ENCODE measurements around the gene PLAU. TPM values are rescaled to one million over a fixed set of nuclear protein-coding genes. Genes with fewer than 3 reads are reported as not detected.

PLAU gene
- total and polyA plus RNA-seq, 2 of the 13 experiments (the other 11 are each of a cell fraction or from before 2014, with no cell fraction given) = 0.45 to 11.2 TPM

- TF ChIP-seq XRCC5 (optimal IDR thresholded peaks at IDR 0.05; ENCODE audit: low read length) = peak; percentile 21
- TF ChIP-seq PITX1 (CRISPR knock-in tag; IDR thresholded peaks at IDR 0.05) = no peak
- no peak for TF ChIP-seq EZH2 (conservative IDR thresholded peaks at IDR 0.05; ENCODE audit: low read depth, low read length)
- no peak for TF ChIP-seq REXO4 (CRISPR knock-in tag; IDR thresholded peaks at IDR 0.05; ENCODE audit: borderline replicate concordance)
- no peak for TF ChIP-seq ZNF788 (CRISPR knock-in tag; IDR thresholded peaks at IDR 0.05; ENCODE audit: borderline replicate concordance)
- no peak for TF ChIP-seq KLF9 (CRISPR knock-in tag; IDR thresholded peaks at IDR 0.05; ENCODE audit: low read depth)
- no peak for TF ChIP-seq ZNF615 (CRISPR knock-in tag; IDR thresholded peaks at IDR 0.05; ENCODE audit: borderline replicate concordance)
- no peak for TF ChIP-seq AHR (CRISPR knock-in tag; IDR thresholded peaks at IDR 0.05)
- no peak for TF ChIP-seq ZBTB43 (CRISPR knock-in tag; conservative IDR thresholded peaks at IDR 0.05)
- TF ChIP-seq CTCF (CRISPR knock-in tag; IDR thresholded peaks at IDR 0.05) = peak; percentile 23; the same call in 1 of the 2 replicates
- TF ChIP-seq EHMT2 (IDR thresholded peaks at IDR 0.05; ENCODE audit: borderline replicate concordance, low read depth, low read length) = no peak
- TF ChIP-seq POLR2AphosphoS5 (IDR thresholded peaks at IDR 0.05; ENCODE audit: low read depth, low read length) = no peak
- TF ChIP-seq WIZ (CRISPR knock-in tag; IDR thresholded peaks at IDR 0.05) = no peak
- no peak for TF ChIP-seq TFAP4 (IDR thresholded peaks at IDR 0.05; ENCODE audit: borderline replicate concordance, low read depth)
- no peak for TF ChIP-seq MXI1 (IDR thresholded peaks at IDR 0.05; ENCODE audit: borderline replicate concordance, low read depth, low read length)
- TF ChIP-seq ZNF800 (CRISPR knock-in tag; IDR thresholded peaks at IDR 0.05) = peak; percentile 83
Observed at GRCh38 chr10:73910401-73910763, 550 bp upstream of the PLAU start (continued).
